Ramos (cell line): Measurements from ENCODE around the gene ITGB1.

Source experiments
- in situ Hi-C: fragments of 300-500 bp; cut with MboI; formaldehyde crosslinking; loops from one replicate; pipeline ENCODE4 v1.14.3; 2022; ENCODE audit warnings: low sequenced_read_pairs; ENCODE audit not compliant: unreplicated experiment

Gene ITGB1

GRCh38 chr10:32956365-32957197, 1.4 kb downstream of the ITGB1 start:
- in situ Hi-C loops, result no loop called here

GRCh38 chr10:32955790-32956189, 2.2 kb downstream of the ITGB1 start:
- in situ Hi-C loops, result no loop called here

GRCh38 chr10:32955299-32955772, 2.7 kb downstream of the ITGB1 start:
- in situ Hi-C loops, result no loop called here

- in situ Hi-C loops, result no loop called here
Observed at GRCh38 chr10:32954545-32955298, 3.3 kb downstream of the ITGB1 start.

GRCh38 chr10:32954080-32954479, 4.0 kb downstream of the ITGB1 start:
- in situ Hi-C loops, result no loop called here

- in situ Hi-C loops, result no loop called here
Observed at GRCh38 chr10:32953277-32953927, 4.6 kb downstream of the ITGB1 start.

- in situ Hi-C loops, result no loop called here
Observed at GRCh38 chr10:32952541-32953276, 5.3 kb downstream of the ITGB1 start.

GRCh38 chr10:32952094-32952493, 5.9 kb downstream of the ITGB1 start:
- in situ Hi-C loops, result no loop called here

GRCh38 chr10:32951111-32951510, 6.9 kb downstream of the ITGB1 start:
- in situ Hi-C loops, result no loop called here

- in situ Hi-C loops, result no loop called here
Observed at GRCh38 chr10:32950591-32951108, 7.4 kb downstream of the ITGB1 start.

GRCh38 chr10:32949221-32949678, 8.8 kb downstream of the ITGB1 start:
- in situ Hi-C loops, result no loop called here

GRCh38 chr10:32948451-32948850, 9.6 kb downstream of the ITGB1 start:
- in situ Hi-C loops, result no loop called here

GRCh38 chr10:32947586-32947985, 10.4 kb downstream of the ITGB1 start:
- in situ Hi-C loops, result no loop called here

- in situ Hi-C loops, result no loop called here
Observed at GRCh38 chr10:32946108-32946507, 11.9 kb downstream of the ITGB1 start.

- in situ Hi-C loops, result no loop called here
Observed at GRCh38 chr10:32943854-32944661, 14.0 kb downstream of the ITGB1 start.

GRCh38 chr10:32943395-32943794, 14.6 kb downstream of the ITGB1 start:
- in situ Hi-C loops, result no loop called here

- in situ Hi-C loops, result no loop called here
Observed at GRCh38 chr10:32942081-32942480, 15.9 kb downstream of the ITGB1 start.

GRCh38 chr10:32941357-32941756, 16.7 kb downstream of the ITGB1 start:
- in situ Hi-C loops, result no loop called here
